OCI-LY7 (cell line): Measurements from ENCODE around the gene CORO7.

Source experiments
- EZH2phosphoT487 ChIP-seq: fragments of 200-600 bp; sonication (generic); IDR thresholded peaks from 2 replicates; pipeline ENCODE4 v1.6.1; 2018; ENCODE audit warnings: low read depth, borderline replicate concordance, mild to moderate bottlenecking, mixed run types, antibody characterized with exemption, low read length, moderate library complexity, mixed read lengths
- TF ChIP-seq, protein P1 (sequence below): fragments of 200-600 bp; sonication (generic); conservative IDR thresholded peaks from 2 replicates; pipeline ENCODE4 v1.5.1; 2014; ENCODE audit warnings: mild to moderate bottlenecking, antibody characterized with exemption, low read length, moderate library complexity, mixed read lengths

DNA sequence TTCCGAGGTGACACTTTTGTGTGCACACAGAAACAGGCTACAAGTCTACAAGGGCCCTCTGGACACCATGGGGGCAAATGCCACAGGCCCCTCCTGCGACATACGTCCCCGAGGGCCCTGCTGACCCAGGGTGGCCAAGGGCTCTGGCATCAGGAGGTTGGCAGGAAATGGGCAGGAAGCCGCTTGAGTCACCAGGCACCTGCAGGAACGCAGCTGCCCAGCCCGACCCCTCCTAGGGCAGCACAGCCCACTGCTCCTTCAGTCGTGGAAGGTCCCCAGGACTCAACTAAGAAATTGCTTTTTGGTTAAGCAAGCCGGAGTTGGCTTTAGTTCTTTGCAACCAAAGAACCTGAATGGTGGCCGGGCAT lies 8.1 kb downstream of the CORO7 start:
- TF ChIP-seq, protein P1, sequence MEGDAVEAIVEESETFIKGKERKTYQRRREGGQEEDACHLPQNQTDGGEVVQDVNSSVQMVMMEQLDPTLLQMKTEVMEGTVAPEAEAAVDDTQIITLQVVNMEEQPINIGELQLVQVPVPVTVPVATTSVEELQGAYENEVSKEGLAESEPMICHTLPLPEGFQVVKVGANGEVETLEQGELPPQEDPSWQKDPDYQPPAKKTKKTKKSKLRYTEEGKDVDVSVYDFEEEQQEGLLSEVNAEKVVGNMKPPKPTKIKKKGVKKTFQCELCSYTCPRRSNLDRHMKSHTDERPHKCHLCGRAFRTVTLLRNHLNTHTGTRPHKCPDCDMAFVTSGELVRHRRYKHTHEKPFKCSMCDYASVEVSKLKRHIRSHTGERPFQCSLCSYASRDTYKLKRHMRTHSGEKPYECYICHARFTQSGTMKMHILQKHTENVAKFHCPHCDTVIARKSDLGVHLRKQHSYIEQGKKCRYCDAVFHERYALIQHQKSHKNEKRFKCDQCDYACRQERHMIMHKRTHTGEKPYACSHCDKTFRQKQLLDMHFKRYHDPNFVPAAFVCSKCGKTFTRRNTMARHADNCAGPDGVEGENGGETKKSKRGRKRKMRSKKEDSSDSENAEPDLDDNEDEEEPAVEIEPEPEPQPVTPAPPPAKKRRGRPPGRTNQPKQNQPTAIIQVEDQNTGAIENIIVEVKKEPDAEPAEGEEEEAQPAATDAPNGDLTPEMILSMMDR = no peak
- no peak for TF ChIP-seq EZH2phosphoT487
